Measurements from ENCODE around the gene CDKN1A.

The CDKN1A gene

GRCh38 chr6:36678488-36679042, at the start of gene CDKN1A:
Gene CDKN1A (plus strand): TSS chr6:36678714. CDS start chr6:36684102, 5,388 bp downstream.
- DNase-seq (ENCODE audit: low read depth, low spot score), result no peak

GRCh38 chr6:36629784-36630183, 48.7 kb upstream of the CDKN1A start:
- DNase-seq (ENCODE audit: low read depth, low spot score), result no peak
- no peak overlapping the region for H3K27ac ChIP-seq

More at GRCh38 chr6:36678488-36679042, at the start of gene CDKN1A:
- peak within 1 kb of the TSS; percentile 99 for H3K27ac ChIP-seq

GRCh38 chr6:36631326-36632011, 47.0 kb upstream of the CDKN1A start:
- H3K27ac ChIP-seq, result no peak overlapping the region
- DNase-seq (ENCODE audit: low read depth, low spot score), result no peak

GRCh38 chr6:36633370-36633769, 45.1 kb upstream of the CDKN1A start:
- DNase-seq (ENCODE audit: low read depth, low spot score), result no peak
- H3K27ac ChIP-seq, result no peak overlapping the region

- no peak overlapping the region for H3K27ac ChIP-seq
- DNase-seq (ENCODE audit: low read depth, low spot score), result no peak
Observed at GRCh38 chr6:36633915-36634314, 44.6 kb upstream of the CDKN1A start.

- no peak overlapping the region for H3K27ac ChIP-seq
- DNase-seq (ENCODE audit: low read depth, low spot score), result no peak
Observed at GRCh38 chr6:36634317-36635108, 44.0 kb upstream of the CDKN1A start.

GRCh38 chr6:36636283-36636682, 42.2 kb upstream of the CDKN1A start:
- no peak overlapping the region for H3K27ac ChIP-seq
- DNase-seq (ENCODE audit: low read depth, low spot score), result no peak

GRCh38 chr6:36636687-36637418, 41.7 kb upstream of the CDKN1A start:
- H3K27ac ChIP-seq, result no peak overlapping the region
- no peak for DNase-seq (ENCODE audit: low read depth, low spot score)

- no peak for DNase-seq (ENCODE audit: low read depth, low spot score)
- no peak overlapping the region for H3K27ac ChIP-seq
Observed at GRCh38 chr6:36638579-36638978, 39.9 kb upstream of the CDKN1A start.

- DNase-seq (ENCODE audit: low read depth, low spot score), result no peak
Observed at GRCh38 chr6:36639171-36639808, 39.2 kb upstream of the CDKN1A start.

GRCh38 chr6:36641543-36641942, 37.0 kb upstream of the CDKN1A start:
- no peak for DNase-seq (ENCODE audit: low read depth, low spot score)
- no peak overlapping the region for H3K27ac ChIP-seq

More at GRCh38 chr6:36639171-36639808, 39.2 kb upstream of the CDKN1A start:
- H3K27ac ChIP-seq, result no peak overlapping the region

GRCh38 chr6:36642913-36643817, 35.3 kb upstream of the CDKN1A start:
- no peak for DNase-seq (ENCODE audit: low read depth, low spot score)
- peak overlapping the region; percentile 18 for H3K27ac ChIP-seq

GRCh38 chr6:36643977-36644376, 34.5 kb upstream of the CDKN1A start:
- H3K27ac ChIP-seq, result peak overlapping the region; percentile 42
- no peak for DNase-seq (ENCODE audit: low read depth, low spot score)

GRCh38 chr6:36649086-36649485, 29.4 kb upstream of the CDKN1A start:
- H3K27ac ChIP-seq, result no peak overlapping the region
- DNase-seq (ENCODE audit: low read depth, low spot score), result no peak

GRCh38 chr6:36649701-36650484, 28.6 kb upstream of the CDKN1A start:
- DNase-seq (ENCODE audit: low read depth, low spot score), result no peak
- H3K27ac ChIP-seq, result no peak overlapping the region

- no peak overlapping the region for H3K27ac ChIP-seq
- DNase-seq (ENCODE audit: low read depth, low spot score), result no peak
Observed at GRCh38 chr6:36650848-36651478, 27.6 kb upstream of the CDKN1A start.

- DNase-seq (ENCODE audit: low read depth, low spot score), result no peak
- no peak overlapping the region for H3K27ac ChIP-seq
Observed at GRCh38 chr6:36651659-36652379, 26.7 kb upstream of the CDKN1A start.

Measured in epithelial cell of prostate (primary cell).